HL-60 (cell line): ENCODE measurements around the gene AP3M1.
A peak's percentile ranks its signal among the peaks of the same experiment; 100 is the strongest.

Experiments
- DNase-seq, 2 experiments: peaks; one replicate each; pipeline ENCODE4 v3.0.0-alpha.2; 2010 to 2020; ENCODE audit warnings: low read depth in 1 of 2, low spot score in 1 of 2
- H3K27ac ChIP-seq: fragments of 250-450 bp; sonication (Bioruptor Pico); replicated peaks from 2 replicates; pipeline ENCODE4 v1.5.1; 2020; ENCODE audit warnings: mild to moderate bottlenecking, moderate library complexity
- H3K27me3 ChIP-seq: fragments of 250-450 bp; sonication (Bioruptor Pico); 2 replicates; pipeline ENCODE4 v1.5.1; 2021; ENCODE audit warnings: mild to moderate bottlenecking, moderate library complexity; ENCODE audit not compliant: insufficient read depth, poor library complexity, severe bottlenecking
- H3K4me3 ChIP-seq: replicated peaks from 2 replicates; pipeline ENCODE4 v1.5.1; 2011; ENCODE audit warnings: mild to moderate bottlenecking, control low read depth, low read length; ENCODE audit not compliant: insufficient read depth
- CTCF ChIP-seq: IDR thresholded peaks from one replicate; pipeline ENCODE4 v1.5.1; 2011; ENCODE audit warnings: low read length, control low read depth, inconsistent platforms; ENCODE audit not compliant: insufficient read depth
- GABPA ChIP-seq: IDR thresholded peaks from 2 replicates; pipeline ENCODE4 v1.6.1; 2012; ENCODE audit warnings: low read depth
- POLR2AphosphoS5 ChIP-seq: IDR thresholded peaks from 2 replicates; pipeline ENCODE4 v1.6.1; 2012; ENCODE audit warnings: low read depth
- REST ChIP-seq: IDR thresholded peaks from 2 replicates; pipeline ENCODE4 v1.6.1; 2012; ENCODE audit warnings: low read depth; ENCODE audit not compliant: insufficient replicate concordance
- SPI1 ChIP-seq: IDR thresholded peaks from 2 replicates; pipeline ENCODE4 v1.6.1; 2012; ENCODE audit warnings: low read depth, mild to moderate bottlenecking, borderline replicate concordance

AP3M1 gene

GRCh38 chr10:74178042-74178791, 27.6 kb upstream of the AP3M1 start:
- no peak for DNase-seq
- TF ChIP-seq GABPA (no peak), SPI1 (no peak), POLR2AphosphoS5 (no peak), CTCF (no peak), REST (no peak)
- Histone ChIP-seq H3K27ac (peak overlapping the region; percentile 87), H3K27me3 (no peaks in the 10 kb centered on the region), H3K4me3 (peak overlapping the region; percentile 88)

GRCh38 chr10:74177140-74177677, 26.6 kb upstream of the AP3M1 start:
- peak overlapping the region; percentile 87 for H3K27ac ChIP-seq
- peak in 1 of 2 experiments; percentile 38 for DNase-seq
- H3K4me3 ChIP-seq: peak overlapping the region; percentile 88

GRCh38 chr10:74176380-74177139, 25.9 kb upstream of the AP3M1 start:
- TF ChIP-seq POLR2AphosphoS5 (peak; percentile 95), SPI1 (no peak), REST (peak; percentile 72), CTCF (no peak), GABPA (no peak; the same call in 1 of the 2 replicates)
- no peaks in the 10 kb centered on the region for H3K27me3 ChIP-seq
- DNase-seq: peak; percentile 91 to 98
- H3K27ac ChIP-seq: peak overlapping the region; percentile 87
- peak overlapping the region; percentile 88 for H3K4me3 ChIP-seq

More at GRCh38 chr10:74177140-74177677, 26.6 kb upstream of the AP3M1 start:
- TF ChIP-seq POLR2AphosphoS5 (no peak), SPI1 (no peak)
- no peaks in the 10 kb centered on the region for H3K27me3 ChIP-seq
